Measurements from ENCODE around the gene RIPOR2. TPM values are rescaled to one million over a fixed set of nuclear protein-coding genes. Genes with fewer than 3 reads are reported as not detected.

RIPOR2 gene
- polyA plus RNA-seq, 3 donors from 2014 or later, result 262 to 392 (median 334) TPM

- H3K4me3 Mint-ChIP-seq, result peak overlapping the region in 3 of 5 donors; percentile 1 to 31 (median 19)
- peaks cover 6 to 42% (median 31%) of the 10 kb centered on the region in 3 donors for H3K36me3 Mint-ChIP-seq
- peaks cover 98 to 100% of the 10 kb centered on the region in 2 donors for H3K4me1 Mint-ChIP-seq
- peaks cover 0 to 1% (median 0%) of the 10 kb centered on the region in 3 donors for H3K27me3 Mint-ChIP-seq (ENCODE audit: low read depth in 3 of 3)
- H3K27ac Mint-ChIP-seq, result peak overlapping the region; percentile 75 to 98 (median 94)
- no peaks in the 10 kb centered on the region for H3K9me3 Mint-ChIP-seq
- DNase-seq, result no peak
These were observed 32.1 kb downstream of the RIPOR2 start for GRCh38 chr6:24903681-24904080.

GRCh38 chr6:24902782-24903181, 33.0 kb downstream of the RIPOR2 start:
- H3K36me3 Mint-ChIP-seq, result peaks cover 6 to 48% (median 35%) of the 10 kb centered on the region in 3 donors
- H3K9me3 Mint-ChIP-seq, result no peaks in the 10 kb centered on the region
- no peaks in the 10 kb centered on the region for H3K27me3 Mint-ChIP-seq (ENCODE audit: low read depth in 3 of 3)
- peak overlapping the region; percentile 22 to 67 (median 27) for H3K4me3 Mint-ChIP-seq
- H3K4me1 Mint-ChIP-seq, result peaks cover 98 to 100% of the 10 kb centered on the region in 2 donors
- DNase-seq, result no peak
- H3K27ac Mint-ChIP-seq, result peak overlapping the region; percentile 78 to 98 (median 92)

GRCh38 chr6:24901698-24902328, 33.9 kb downstream of the RIPOR2 start:
- Mint-ChIP-seq H3K27me3 (ENCODE audit: low read depth in 3 of 3) (no peaks in the 10 kb centered on the region), H3K9me3 (no peaks in the 10 kb centered on the region), H3K4me1 (peaks cover 98 to 100% of the 10 kb centered on the region in 2 donors), H3K27ac (peak overlapping the region; percentile 78 to 98 (median 93)), H3K4me3 (peak overlapping the region; percentile 17 to 71 (median 57)), H3K36me3 (peaks cover 6 to 51% (median 35%) of the 10 kb centered on the region in 3 donors)
- no peak for DNase-seq

- no peaks in the 10 kb centered on the region for H3K27me3 Mint-ChIP-seq (ENCODE audit: low read depth in 3 of 3)
- DNase-seq, result no peak
- H3K36me3 Mint-ChIP-seq, result peaks cover 6 to 51% (median 35%) of the 10 kb centered on the region in 3 donors
- peak overlapping the region; percentile 17 to 71 (median 57) for H3K4me3 Mint-ChIP-seq
- no peaks in the 10 kb centered on the region for H3K9me3 Mint-ChIP-seq
- H3K27ac Mint-ChIP-seq, result peak overlapping the region; percentile 78 to 98 (median 93)
- H3K4me1 Mint-ChIP-seq, result peaks cover 96 to 100% of the 10 kb centered on the region in 2 donors
These were observed 34.7 kb downstream of the RIPOR2 start for GRCh38 chr6:24900917-24901697.

- peak in 2 of 3 donors; percentile 38 to 55 for DNase-seq
- Mint-ChIP-seq H3K27ac (peak overlapping the region; percentile 78 to 98 (median 94)), H3K9me3 (no peaks in the 10 kb centered on the region), H3K4me1 (peaks cover 92 to 100% of the 10 kb centered on the region in 2 donors), H3K4me3 (peak overlapping the region; percentile 59 to 79 (median 67)), H3K36me3 (peaks cover 6 to 53% (median 31%) of the 10 kb centered on the region in 3 donors), H3K27me3 (ENCODE audit: low read depth in 3 of 3) (no peaks in the 10 kb centered on the region)
These were observed 35.8 kb downstream of the RIPOR2 start for GRCh38 chr6:24899997-24900325.

GRCh38 chr6:24899136-24899996, 36.4 kb downstream of the RIPOR2 start:
- Mint-ChIP-seq H3K9me3 (no peaks in the 10 kb centered on the region), H3K36me3 (peaks cover 6 to 51% (median 31%) of the 10 kb centered on the region in 3 donors), H3K4me1 (peaks cover 92 to 100% of the 10 kb centered on the region in 2 donors), H3K27ac (peak overlapping the region; percentile 78 to 98 (median 94)), H3K27me3 (ENCODE audit: low read depth in 3 of 3) (no peaks in the 10 kb centered on the region), H3K4me3 (peak overlapping the region; percentile 59 to 79 (median 71))
- no peak for DNase-seq

- Mint-ChIP-seq H3K4me3 (peak overlapping the region; percentile 16 to 79 (median 71)), H3K4me1 (peaks cover 92 to 100% of the 10 kb centered on the region in 2 donors), H3K9me3 (no peaks in the 10 kb centered on the region), H3K27ac (peak overlapping the region; percentile 78 to 98 (median 94)), H3K36me3 (peaks cover 6 to 44% (median 24%) of the 10 kb centered on the region in 3 donors), H3K27me3 (ENCODE audit: low read depth in 3 of 3) (no peaks in the 10 kb centered on the region)
- no peak for DNase-seq
These were observed 37.1 kb downstream of the RIPOR2 start for GRCh38 chr6:24898676-24899075.

- no peak for DNase-seq
- H3K4me3 Mint-ChIP-seq, result peak overlapping the region in 2 of 5 donors; percentile 8
- H3K4me1 Mint-ChIP-seq, result peaks cover 92 to 100% of the 10 kb centered on the region in 2 donors
- peak overlapping the region; percentile 68 to 98 (median 94) for H3K27ac Mint-ChIP-seq
- no peaks in the 10 kb centered on the region for H3K27me3 Mint-ChIP-seq (ENCODE audit: low read depth in 3 of 3)
- H3K36me3 Mint-ChIP-seq, result peaks cover 0 to 37% (median 16%) of the 10 kb centered on the region in 3 donors
- no peaks in the 10 kb centered on the region for H3K9me3 Mint-ChIP-seq
These were observed 38.6 kb downstream of the RIPOR2 start for GRCh38 chr6:24897186-24897585.

GRCh38 chr6:24893342-24893850, 42.4 kb downstream of the RIPOR2 start:
- Mint-ChIP-seq H3K9me3 (no peaks in the 10 kb centered on the region), H3K36me3 (peaks cover 0 to 14% (median 1%) of the 10 kb centered on the region in 3 donors), H3K4me3 (peak overlapping the region in 4 of 5 donors; percentile 34 to 62 (median 50)), H3K4me1 (peaks cover 88 to 100% of the 10 kb centered on the region in 2 donors), H3K27me3 (ENCODE audit: low read depth in 3 of 3) (no peaks in the 10 kb centered on the region), H3K27ac (peak overlapping the region; percentile 67 to 95 (median 80))
- DNase-seq, result no peak

- Mint-ChIP-seq H3K27ac (peak overlapping the region; percentile 67 to 95 (median 84)), H3K9me3 (no peaks in the 10 kb centered on the region), H3K4me1 (peaks cover 90 to 100% of the 10 kb centered on the region in 2 donors), H3K4me3 (peak overlapping the region; percentile 53 to 83 (median 61)), H3K36me3 (peaks cover 0 to 12% (median 0%) of the 10 kb centered on the region in 3 donors), H3K27me3 (ENCODE audit: low read depth in 3 of 3) (no peaks in the 10 kb centered on the region)
- no peak for DNase-seq
These were observed 44.8 kb downstream of the RIPOR2 start for GRCh38 chr6:24891004-24891403.

GRCh38 chr6:24890471-24890870, 45.3 kb downstream of the RIPOR2 start:
- Mint-ChIP-seq H3K4me3 (peak overlapping the region; percentile 25 to 83 (median 48)), H3K27me3 (ENCODE audit: low read depth in 3 of 3) (no peaks in the 10 kb centered on the region), H3K9me3 (no peaks in the 10 kb centered on the region), H3K27ac (peak overlapping the region; percentile 67 to 95 (median 84)), H3K4me1 (peaks cover 89 to 100% of the 10 kb centered on the region in 2 donors), H3K36me3 (peaks cover 0 to 12% (median 0%) of the 10 kb centered on the region in 3 donors)
- DNase-seq, result no peak

- H3K4me1 Mint-ChIP-seq, result peaks cover 88 to 100% of the 10 kb centered on the region in 2 donors
- H3K36me3 Mint-ChIP-seq, result peaks cover 0 to 15% (median 0%) of the 10 kb centered on the region in 3 donors
- H3K27me3 Mint-ChIP-seq (ENCODE audit: low read depth in 3 of 3), result no peaks in the 10 kb centered on the region
- H3K27ac Mint-ChIP-seq, result peak overlapping the region; percentile 53 to 81 (median 74)
- DNase-seq, result no peak
- peak overlapping the region in 3 of 5 donors; percentile 30 to 65 (median 31) for H3K4me3 Mint-ChIP-seq
- H3K9me3 Mint-ChIP-seq, result no peaks in the 10 kb centered on the region
These were observed 46.9 kb downstream of the RIPOR2 start for GRCh38 chr6:24888715-24889370.

Data from immature natural killer cell (primary cell).